Esophagus squamous epithelium (tissue), 4 donors: ENCODE measurements around the gene ACSF3.

ENCODE experiments used
- CTCF ChIP-seq, 6 experiments: fragments of 450-650 bp in 4 of 6; fragments of 200-600 bp in 2 of 6; sonication (generic) in 2 of 6; IDR thresholded peaks; one replicate each; pipeline ENCODE4 v1.5.1; 2016 to 2019; ENCODE audit warnings: antibody characterized with exemption in 6 of 6, mild to moderate bottlenecking in 4 of 6, moderate library complexity in 4 of 6
- POLR2A ChIP-seq, 4 donors: fragments of 450-650 bp; IDR thresholded peaks; one replicate each; pipeline ENCODE4 v1.6.1; 2017; ENCODE audit warnings: antibody characterized with exemption in 4 of 4, mild to moderate bottlenecking in 4 of 4, moderate library complexity in 3 of 4

- TF ChIP-seq CTCF (IDR thresholded peaks at IDR 0.05) (no peak), POLR2A (IDR thresholded peaks at IDR 0.05) (no peak)
Observed at GRCh38 chr16:89192956-89193575, 99.4 kb downstream of the ACSF3 start.
